Measurements from ENCODE around the gene NRIP2.

GRCh38 chr12:2864198-2864597, 29.4 kb upstream of the NRIP2 start:
- no peak for TF ChIP-seq YY1 (IDR thresholded peaks at IDR 0.05; ENCODE audit: insufficient read depth, insufficient read length)
- no peak for TF ChIP-seq ZNF274 (IDR thresholded peaks at IDR 0.05; ENCODE audit: low read depth, low read length)

All from NT2/D1 (cell line).